ENCODE data around the gene DMWD. TPM values are rescaled to one million over a fixed set of nuclear protein-coding genes. Genes with fewer than 3 reads are reported as not detected.

DMWD gene
- total RNA-seq, result 25.1 and 30.5 TPM in 2 replicates

GRCh38 chr19:45792470-45793177 lies at the start of gene DMWD:
DMWD (minus strand) TSS chr19:45792845; CDS start chr19:45792756, 89 bp downstream.

GRCh38 chr19:45814851-45815480 lies 22.3 kb upstream of the DMWD start, which contains the start of gene RSPH6A:
RSPH6A (minus strand) TSS chr19:45815308; CDS start chr19:45815176, 132 bp downstream.

GRCh38 chr19:45782162-45782691 lies 10.4 kb downstream of the DMWD start, which contains the start of gene DMPK:
DMPK (minus strand) TSS chr19:45782490; CDS start chr19:45782352, 138 bp downstream.

GRCh38 chr19:45768984-45769782 lies 23.5 kb downstream of the DMWD start, which contains the start of gene SIX5:
SIX5 (minus strand) TSS chr19:45769252; CDS start chr19:45768844, 408 bp downstream.

GRCh38 chr19:45733160-45733810 lies 59.4 kb downstream of the DMWD start, which contains the start of gene MEIOSIN:
MEIOSIN (plus strand) TSS chr19:45733439; CDS start chr19:45735377, 1,938 bp downstream.

Other genes starting within 250 kb of the DMWD start
- gene OPA3, start 208.0 kb downstream of the DMWD start, total RNA-seq, result 6.5 and 12.1 TPM in 2 replicates
- gene GPR4, start 190.6 kb downstream of the DMWD start, total RNA-seq, result 2.7 and 5.2 TPM in 2 replicates
- gene EML2, start 153.4 kb downstream of the DMWD start, total RNA-seq, result 16.8 and 18.8 TPM in 2 replicates
- gene GIPR, start 124.6 kb downstream of the DMWD start, total RNA-seq, result under 0.01 and 0.49 TPM in 2 replicates
- 260 and 275 TPM in 2 replicates for gene SNRPD2, start 100.9 kb downstream of the DMWD start, total RNA-seq
- gene QPCTL, start 100.2 kb downstream of the DMWD start, total RNA-seq, result 18.2 and 19.3 TPM in 2 replicates
- gene FBXO46, start 61.9 kb downstream of the DMWD start, total RNA-seq, result 7.1 and 8.1 TPM in 2 replicates
- not detected in 2 replicates for gene MEIOSIN, start 59.4 kb downstream of the DMWD start, total RNA-seq
- gene SIX5, start 23.6 kb downstream of the DMWD start, total RNA-seq, result 19.6 and 20.0 TPM in 2 replicates
- 12.0 and 21.7 TPM in 2 replicates for gene DMPK, start 10.4 kb downstream of the DMWD start, total RNA-seq
- not detected in 2 replicates for gene RSPH6A, start 22.5 kb upstream of the DMWD start, total RNA-seq
- 30.7 and 33.9 TPM in 2 replicates for gene SYMPK, start 70.3 kb upstream of the DMWD start, total RNA-seq
- gene FOXA3, start 71.5 kb upstream of the DMWD start, total RNA-seq, result not detected in 2 replicates
- gene IRF2BP1, start 93.3 kb upstream of the DMWD start, total RNA-seq, result 24.0 and 28.4 TPM in 2 replicates
- 1.6 and 2.1 TPM in 2 replicates for gene MYPOP, start 109.8 kb upstream of the DMWD start, total RNA-seq
- gene NANOS2, start 121.9 kb upstream of the DMWD start, total RNA-seq, result not detected in 2 replicates
- 0.32 and 0.90 TPM in 2 replicates for gene NOVA2, start 181.0 kb upstream of the DMWD start, total RNA-seq
- 6.1 and 6.8 TPM in 2 replicates for gene CCDC61, start 202.6 kb upstream of the DMWD start, total RNA-seq
- not detected in 2 replicates for gene PGLYRP1, start 230.2 kb upstream of the DMWD start, total RNA-seq
- gene IGFL4, start 248.2 kb upstream of the DMWD start, total RNA-seq, result not detected in 2 replicates